ENCODE data around the gene LRPAP1.

The LRPAP1 gene

DNA sequence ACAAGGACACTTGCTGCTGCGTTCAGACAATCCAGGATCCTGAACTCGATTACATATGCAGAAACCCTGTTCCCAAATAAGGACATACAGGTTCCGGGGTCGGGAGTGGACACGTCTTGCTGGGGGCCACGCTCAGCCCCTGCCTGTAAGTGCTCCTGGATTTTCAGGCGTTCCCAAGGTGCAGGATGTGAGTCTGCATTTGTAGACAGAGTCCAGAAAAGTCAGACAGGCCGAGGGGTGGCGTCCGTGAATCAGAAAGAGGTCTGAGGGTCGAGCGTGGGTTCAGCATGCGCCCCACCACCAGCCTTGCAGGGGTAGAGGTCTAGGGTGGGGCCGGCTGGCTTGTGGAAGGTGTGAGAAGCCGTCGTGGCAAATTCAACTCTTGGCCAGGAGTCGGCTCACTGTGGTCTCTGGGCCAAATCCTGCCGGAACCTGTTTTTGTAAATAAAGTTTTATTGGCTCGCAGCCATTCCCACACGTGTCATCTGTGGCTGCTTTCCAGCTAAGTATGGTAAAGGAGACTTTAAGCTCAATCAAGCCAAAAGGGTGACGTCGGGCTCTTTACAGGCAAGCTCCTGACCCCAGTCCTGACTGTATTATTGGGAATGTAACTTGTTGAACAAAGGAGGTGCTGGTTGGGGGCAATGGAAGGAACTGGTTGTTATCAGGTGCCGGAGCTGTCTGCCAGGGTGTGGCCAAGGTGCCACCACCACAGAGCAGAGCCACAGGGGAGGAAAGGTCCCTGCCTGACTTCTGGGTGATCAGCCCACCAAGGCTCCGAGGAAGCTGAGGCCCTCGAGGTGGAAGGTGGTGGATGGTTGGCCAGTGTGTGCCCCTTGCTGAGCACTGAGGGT lies 61.8 kb downstream of the LRPAP1 start:
- no peaks in the 10 kb centered on the region for H3K9me3 ChIP-seq (ENCODE audit: insufficient read depth, low read depth, low read length)
- no peaks in the 10 kb centered on the region for H3K4me1 ChIP-seq (ENCODE audit: insufficient read depth, low read length, poor library complexity, severe bottlenecking)
- no peaks in the 10 kb centered on the region for H3K36me3 ChIP-seq (ENCODE audit: insufficient read depth, low read length)
- H3K4me2 ChIP-seq (ENCODE audit: low read depth, low read length, poor library complexity, severe bottlenecking) = no peak overlapping the region
- no peaks in the 10 kb centered on the region for H3K9me2 ChIP-seq (replicated peaks; ENCODE audit: low read depth, low read length)
- H3K9ac ChIP-seq (ENCODE audit: low read depth, low read length, poor library complexity, severe bottlenecking) = no peak overlapping the region
- H2AFZ ChIP-seq (ENCODE audit: low read length) = no peak overlapping the region
- no peaks in the 10 kb centered on the region for H4K20me1 ChIP-seq (ENCODE audit: insufficient read depth, low read length, poor library complexity, severe bottlenecking)
- no peak for TF ChIP-seq EZH2phosphoT487 (IDR thresholded peaks at IDR 0.05; ENCODE audit: borderline replicate concordance)
- TF ChIP-seq, protein P1, sequence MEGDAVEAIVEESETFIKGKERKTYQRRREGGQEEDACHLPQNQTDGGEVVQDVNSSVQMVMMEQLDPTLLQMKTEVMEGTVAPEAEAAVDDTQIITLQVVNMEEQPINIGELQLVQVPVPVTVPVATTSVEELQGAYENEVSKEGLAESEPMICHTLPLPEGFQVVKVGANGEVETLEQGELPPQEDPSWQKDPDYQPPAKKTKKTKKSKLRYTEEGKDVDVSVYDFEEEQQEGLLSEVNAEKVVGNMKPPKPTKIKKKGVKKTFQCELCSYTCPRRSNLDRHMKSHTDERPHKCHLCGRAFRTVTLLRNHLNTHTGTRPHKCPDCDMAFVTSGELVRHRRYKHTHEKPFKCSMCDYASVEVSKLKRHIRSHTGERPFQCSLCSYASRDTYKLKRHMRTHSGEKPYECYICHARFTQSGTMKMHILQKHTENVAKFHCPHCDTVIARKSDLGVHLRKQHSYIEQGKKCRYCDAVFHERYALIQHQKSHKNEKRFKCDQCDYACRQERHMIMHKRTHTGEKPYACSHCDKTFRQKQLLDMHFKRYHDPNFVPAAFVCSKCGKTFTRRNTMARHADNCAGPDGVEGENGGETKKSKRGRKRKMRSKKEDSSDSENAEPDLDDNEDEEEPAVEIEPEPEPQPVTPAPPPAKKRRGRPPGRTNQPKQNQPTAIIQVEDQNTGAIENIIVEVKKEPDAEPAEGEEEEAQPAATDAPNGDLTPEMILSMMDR (conservative IDR thresholded peaks at IDR 0.05; ENCODE audit: low read length) = no peak
- no peaks in the 10 kb centered on the region for H3F3A ChIP-seq (ENCODE audit: low read depth)
- H3K4me3 ChIP-seq (ENCODE audit: low read length, poor library complexity, severe bottlenecking) = no peak overlapping the region
- H3K27me3 ChIP-seq (ENCODE audit: insufficient read depth, low read length, poor library complexity, severe bottlenecking) = no peaks in the 10 kb centered on the region
- no peaks in the 10 kb centered on the region for H3K79me2 ChIP-seq (ENCODE audit: insufficient read depth, low read length)

DNA sequence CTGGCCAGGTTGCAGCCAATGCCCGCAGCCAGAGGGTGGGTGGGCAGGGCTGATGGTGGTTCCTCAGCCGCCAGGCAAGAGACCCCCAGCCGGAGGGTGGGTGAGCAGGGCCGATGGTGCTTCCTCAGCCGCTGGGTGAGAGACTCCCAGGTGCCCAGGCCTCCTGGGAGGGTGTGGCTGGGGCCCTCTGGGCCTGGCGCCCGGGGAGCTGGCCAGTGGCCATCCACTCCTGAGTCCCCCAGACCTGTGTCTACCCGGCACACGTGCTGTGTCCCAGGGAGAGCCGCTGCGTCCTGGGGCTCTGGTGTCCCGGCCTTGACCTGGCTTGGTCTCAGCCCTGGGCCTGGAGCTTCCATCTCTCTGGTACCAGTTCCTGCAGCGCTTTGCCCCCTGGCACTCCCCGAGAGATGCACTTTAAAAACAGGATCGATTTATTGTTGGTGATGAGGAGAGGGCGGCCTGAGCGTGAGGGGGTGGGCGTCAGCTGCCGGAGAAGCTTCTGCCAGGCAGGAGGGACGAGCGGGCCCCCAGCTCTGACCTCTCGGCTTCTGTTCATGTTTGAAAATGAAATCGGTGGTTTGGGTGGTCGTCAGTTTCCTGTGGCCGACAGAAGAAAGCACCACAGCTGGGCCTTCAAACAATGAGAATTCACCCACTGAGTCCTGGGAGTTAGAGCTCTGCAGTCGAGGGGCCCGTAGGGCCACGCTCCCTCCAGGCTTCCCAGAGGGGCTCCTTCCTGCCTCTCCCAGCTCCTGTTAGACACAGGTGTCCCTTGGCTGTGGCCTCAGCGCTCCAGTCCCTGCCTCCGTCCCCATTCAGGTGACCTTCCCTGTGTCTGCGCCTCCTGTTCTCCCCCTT lies 62.6 kb downstream of the LRPAP1 start:
- H3K4me1 ChIP-seq (ENCODE audit: insufficient read depth, low read length, poor library complexity, severe bottlenecking) = no peaks in the 10 kb centered on the region
- no peaks in the 10 kb centered on the region for H3K79me2 ChIP-seq (ENCODE audit: insufficient read depth, low read length)

DNA sequence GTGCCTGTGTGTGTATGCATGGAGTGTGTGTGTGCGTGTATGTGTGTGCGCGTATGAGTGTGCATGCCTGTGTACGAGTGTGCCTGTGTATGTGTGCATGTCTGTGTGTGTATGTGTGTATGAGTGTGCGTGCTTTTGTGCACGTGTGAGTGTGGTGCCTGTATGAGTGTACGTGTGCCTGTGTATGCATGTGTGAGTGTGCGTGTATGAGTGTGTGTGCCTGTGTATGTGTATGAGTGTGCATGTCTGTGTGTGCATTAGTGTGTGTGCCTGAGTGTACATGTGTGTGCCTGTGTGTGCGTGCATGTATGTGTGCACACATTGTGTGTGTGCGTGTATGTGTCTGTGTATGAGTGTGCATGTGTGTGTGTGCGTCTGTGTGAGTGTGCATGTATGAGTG lies 63.4 kb downstream of the LRPAP1 start:
- H3K27me3 ChIP-seq (ENCODE audit: insufficient read depth, low read length, poor library complexity, severe bottlenecking) = no peaks in the 10 kb centered on the region
- no peak overlapping the region for H3K4me3 ChIP-seq (ENCODE audit: low read length, poor library complexity, severe bottlenecking)
- no peak overlapping the region for H2AFZ ChIP-seq (ENCODE audit: low read length)

More for the DNA sequence above, 62.6 kb downstream of the LRPAP1 start:
- Histone ChIP-seq H3F3A (ENCODE audit: low read depth) (no peaks in the 10 kb centered on the region), H3K9me3 (ENCODE audit: insufficient read depth, low read depth, low read length) (no peaks in the 10 kb centered on the region), H3K9ac (ENCODE audit: low read depth, low read length, poor library complexity, severe bottlenecking) (no peak overlapping the region), H2AFZ (ENCODE audit: low read length) (no peak overlapping the region), H4K20me1 (ENCODE audit: insufficient read depth, low read length, poor library complexity, severe bottlenecking) (no peaks in the 10 kb centered on the region), H3K4me3 (ENCODE audit: low read length, poor library complexity, severe bottlenecking) (no peak overlapping the region), H3K4me2 (ENCODE audit: low read depth, low read length, poor library complexity, severe bottlenecking) (no peak overlapping the region), H3K9me2 (replicated peaks; ENCODE audit: low read depth, low read length) (no peaks in the 10 kb centered on the region), H3K36me3 (ENCODE audit: insufficient read depth, low read length) (no peaks in the 10 kb centered on the region), H3K27me3 (ENCODE audit: insufficient read depth, low read length, poor library complexity, severe bottlenecking) (no peaks in the 10 kb centered on the region)
- no peak for TF ChIP-seq EZH2phosphoT487 (IDR thresholded peaks at IDR 0.05; ENCODE audit: borderline replicate concordance)
- TF ChIP-seq, protein P1 (conservative IDR thresholded peaks at IDR 0.05; ENCODE audit: low read length) = no peak

More for the DNA sequence above, 63.4 kb downstream of the LRPAP1 start:
- Histone ChIP-seq H3K4me2 (ENCODE audit: low read depth, low read length, poor library complexity, severe bottlenecking) (no peak overlapping the region), H3K4me1 (ENCODE audit: insufficient read depth, low read length, poor library complexity, severe bottlenecking) (no peaks in the 10 kb centered on the region), H4K20me1 (ENCODE audit: insufficient read depth, low read length, poor library complexity, severe bottlenecking) (no peaks in the 10 kb centered on the region), H3F3A (ENCODE audit: low read depth) (no peaks in the 10 kb centered on the region), H3K9ac (ENCODE audit: low read depth, low read length, poor library complexity, severe bottlenecking) (no peak overlapping the region), H3K9me2 (replicated peaks; ENCODE audit: low read depth, low read length) (no peaks in the 10 kb centered on the region), H3K79me2 (ENCODE audit: insufficient read depth, low read length) (no peaks in the 10 kb centered on the region), H3K36me3 (ENCODE audit: insufficient read depth, low read length) (no peaks in the 10 kb centered on the region), H3K9me3 (ENCODE audit: insufficient read depth, low read depth, low read length) (no peaks in the 10 kb centered on the region)
- no peak for TF ChIP-seq EZH2phosphoT487 (IDR thresholded peaks at IDR 0.05; ENCODE audit: borderline replicate concordance)
- TF ChIP-seq, protein P1 (conservative IDR thresholded peaks at IDR 0.05; ENCODE audit: low read length) = no peak
